Lung (tissue), 12 donors: ENCODE data around the gene NOC4L. TPM values are rescaled to one million over a fixed set of nuclear protein-coding genes. Genes with fewer than 3 reads are reported as not detected.

Experiments used
- ATAC-seq: fragments of 200-7000 bp; cut with Tn5 transposase; one replicate; pipeline ENCODE4 v1.9.1; 2020; ENCODE audit warnings: moderate number of reproducible peaks; ENCODE audit not compliant: insufficient read depth, low FRiP score
- DNase-seq, 3 donors: peaks; one replicate each; pipeline ENCODE4 v3.0.0-alpha.2; 2013 to 2017
- H3K27ac ChIP-seq, 2 donors: one replicate each; pipeline ENCODE4 v1.5.1; 2013; ENCODE audit warnings: mild to moderate bottlenecking in 2 of 2, moderate library complexity in 2 of 2, control low read depth in 1 of 2, inconsistent platforms in 1 of 2, low read depth in 1 of 2, low read length in 1 of 2
- H3K27me3 ChIP-seq, 3 donors: one replicate each; pipeline ENCODE4 v1.5.1; 2013; ENCODE audit warnings: low read length in 2 of 3; ENCODE audit not compliant: control insufficient read depth in 3 of 3, insufficient read depth in 3 of 3
- H3K36me3 ChIP-seq, 4 donors: one replicate each; pipeline ENCODE4 v1.5.1; 2013; ENCODE audit warnings: low read length in 4 of 4, mild to moderate bottlenecking in 1 of 4, moderate library complexity in 1 of 4; ENCODE audit not compliant: control insufficient read depth in 4 of 4, insufficient read depth in 4 of 4
- H3K4me1 ChIP-seq, 5 donors: one replicate each; pipeline ENCODE4 v1.5.1; 2013; ENCODE audit warnings: low read length in 5 of 5, mild to moderate bottlenecking in 2 of 5, moderate library complexity in 1 of 5; ENCODE audit not compliant: control insufficient read depth in 5 of 5, insufficient read depth in 5 of 5
- H3K4me3 ChIP-seq: one replicate; pipeline ENCODE4 v1.5.1; 2013; ENCODE audit warnings: mild to moderate bottlenecking, control low read depth, moderate library complexity
- H3K9ac ChIP-seq, 2 donors: one replicate each; pipeline ENCODE4 v1.5.1; 2013; ENCODE audit warnings: low read length in 2 of 2, control low read depth in 1 of 2; ENCODE audit not compliant: insufficient read depth in 1 of 2
- H3K9me3 ChIP-seq, 4 donors: one replicate each; pipeline ENCODE4 v1.5.1; 2013; ENCODE audit warnings: low read length in 3 of 4, mild to moderate bottlenecking in 1 of 4, moderate library complexity in 1 of 4; ENCODE audit not compliant: control insufficient read depth in 4 of 4, insufficient read depth in 3 of 4
- CTCF ChIP-seq: IDR thresholded peaks from 2 replicates; pipeline ENCODE4 v1.5.1; 2012; ENCODE audit warnings: mild to moderate bottlenecking; ENCODE audit errors: control extremely low read depth, extremely low read depth
- WGBS, 2 donors: extraction: QIAGEN DNeasy Blood & Tissue Kit; methylation state at CpG; one replicate each; pipeline ENCODE4 v1.1.7; 2013; 5-methylcytosine and 5-hydroxymethylcytosine counted together
- polyA plus RNA-seq, 2 donors: library from polyadenylated mRNA; stranded (reverse); fragments of 200-250 nt; gene quantifications; one replicate each; pipeline ENCODE4 v1.2.1, GENCODE V29; 2013
- total RNA-seq, 2 donors: library from RNA; depleted of rRNA in 1 of 2; stranded (reverse); fragments of >200 nt in 1 of 2; gene quantifications; one replicate each; pipeline ENCODE4 v1.2.1, GENCODE V29; 2014 to 2021
- donor health status: control.
- donor health status: control.
- donor health status: Bipolar disorder and iron deficiency.
- donor health status: healthy.
- donor health status: DM: yes; HTN: yes; CAD: no.

NOC4L gene
- total and polyA plus RNA-seq, 4 donors = 6.3 to 27.8 (median 25.9) TPM

- ATAC-seq (no peak), DNase-seq (no peak)
- Histone ChIP-seq H3K4me3 (no peak overlapping the region), H3K9ac (no peak overlapping the region), H3K9me3 (no peaks in the 10 kb centered on the region), H3K4me1 (peaks cover 0 to 19% (median 8%) of the 10 kb centered on the region in 5 donors), H3K36me3 (peaks cover 6 to 44% (median 17%) of the 10 kb centered on the region in 4 donors), H3K27me3 (no peaks in the 10 kb centered on the region), H3K27ac (no peak overlapping the region)
- WGBS, 2 donors = 90 to 92% methylated on average over 15 of the region's 15 CpGs
- TF ChIP-seq CTCF = no peak
These were observed 3.8 kb upstream of the NOC4L start for GRCh38 chr12:132140501-132140900.

GRCh38 chr12:132140918-132141841, 3.1 kb upstream of the NOC4L start:
- ATAC-seq (no peak), DNase-seq (no peak)
- no peaks in the 10 kb centered on the region for H3K9me3 ChIP-seq
- H3K4me3 ChIP-seq = no peak overlapping the region
- peaks cover 0 to 21% (median 8%) of the 10 kb centered on the region in 5 donors for H3K4me1 ChIP-seq
- no peak overlapping the region for H3K27ac ChIP-seq
- no peak for TF ChIP-seq CTCF
- H3K27me3 ChIP-seq = no peaks in the 10 kb centered on the region
- H3K9ac ChIP-seq = no peak overlapping the region
- WGBS, 2 donors = 93% methylated on average over 38 of the region's 38 CpGs
- peaks cover 6 to 45% (median 19%) of the 10 kb centered on the region in 4 donors for H3K36me3 ChIP-seq

- Histone ChIP-seq H3K9me3 (no peaks in the 10 kb centered on the region), H3K36me3 (peaks cover 6 to 49% (median 19%) of the 10 kb centered on the region in 4 donors), H3K4me1 (peaks cover 0 to 21% (median 8%) of the 10 kb centered on the region in 5 donors), H3K27me3 (no peaks in the 10 kb centered on the region), H3K9ac (no peak overlapping the region), H3K27ac (no peak overlapping the region), H3K4me3 (no peak overlapping the region)
- DNase-seq (no peak), ATAC-seq (no peak)
- WGBS, 2 donors = 93 to 96% methylated on average over 22 of the region's 22 CpGs
- TF ChIP-seq CTCF = no peak
These were observed 2.1 kb upstream of the NOC4L start for GRCh38 chr12:132141976-132142678.
